ENCODE results near the gene SLC27A4. TPM values are rescaled to one million over a fixed set of nuclear protein-coding genes. Genes with fewer than 3 reads are reported as not detected.
A peak's percentile ranks its signal among the peaks of the same experiment; 100 is the strongest.

Gene SLC27A4
- total RNA-seq, 2 donors from 2014 or later: 22.4 to 25.0 TPM

DNA sequence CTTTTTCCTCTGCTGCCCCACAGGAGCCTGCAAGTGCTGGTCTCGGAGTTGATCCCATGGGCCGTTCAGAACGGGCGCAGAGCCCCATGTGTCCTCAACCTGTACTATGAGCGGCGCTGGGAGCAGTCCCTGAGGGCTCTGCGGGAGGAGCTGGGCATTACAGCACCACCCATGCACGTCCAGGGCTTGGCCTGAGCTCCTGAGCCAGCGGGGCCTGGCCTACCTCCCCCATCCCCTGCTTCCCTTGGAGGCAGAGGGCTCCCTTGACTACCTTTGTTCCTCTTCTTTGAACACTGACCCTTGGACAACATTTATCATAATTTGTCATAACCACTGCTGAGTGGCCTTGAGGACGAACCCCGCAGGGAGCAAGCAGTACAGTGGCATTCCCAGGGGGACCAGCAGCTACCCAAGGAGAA lies 6.9 kb upstream of the SLC27A4 start:
- no peak for DNase-seq
- Histone ChIP-seq H3K9me3 (ENCODE audit: control insufficient read depth, low read length) (no peaks in the 10 kb centered on the region), H3K27me3 (ENCODE audit: control insufficient read depth, insufficient read depth, low read length, poor library complexity, severe bottlenecking) (no peaks in the 10 kb centered on the region), H3K4me3 (ENCODE audit: low read length) (no peak overlapping the region), H3K9ac (ENCODE audit: extremely low read depth, low read length, poor library complexity, severe bottlenecking) (no peak overlapping the region), H3K27ac (ENCODE audit: low read depth, low read length) (peak overlapping the region; percentile 44), H3K36me3 (ENCODE audit: control insufficient read depth, insufficient read depth, low read length) (peaks cover 15% of the 10 kb centered on the region), H3K4me1 (ENCODE audit: control insufficient read depth, insufficient read depth, low read length) (no peaks in the 10 kb centered on the region)
- peaks cover 37% of the 10 kb centered on the region for H3K36me3 Mint-ChIP-seq (ENCODE audit: low read depth)
- no peak overlapping the region for H3K27ac Mint-ChIP-seq
- peaks cover 3% of the 10 kb centered on the region for H3K4me1 Mint-ChIP-seq
- H3K4me3 Mint-ChIP-seq: no peak overlapping the region
- TF ChIP-seq, protein P1, sequence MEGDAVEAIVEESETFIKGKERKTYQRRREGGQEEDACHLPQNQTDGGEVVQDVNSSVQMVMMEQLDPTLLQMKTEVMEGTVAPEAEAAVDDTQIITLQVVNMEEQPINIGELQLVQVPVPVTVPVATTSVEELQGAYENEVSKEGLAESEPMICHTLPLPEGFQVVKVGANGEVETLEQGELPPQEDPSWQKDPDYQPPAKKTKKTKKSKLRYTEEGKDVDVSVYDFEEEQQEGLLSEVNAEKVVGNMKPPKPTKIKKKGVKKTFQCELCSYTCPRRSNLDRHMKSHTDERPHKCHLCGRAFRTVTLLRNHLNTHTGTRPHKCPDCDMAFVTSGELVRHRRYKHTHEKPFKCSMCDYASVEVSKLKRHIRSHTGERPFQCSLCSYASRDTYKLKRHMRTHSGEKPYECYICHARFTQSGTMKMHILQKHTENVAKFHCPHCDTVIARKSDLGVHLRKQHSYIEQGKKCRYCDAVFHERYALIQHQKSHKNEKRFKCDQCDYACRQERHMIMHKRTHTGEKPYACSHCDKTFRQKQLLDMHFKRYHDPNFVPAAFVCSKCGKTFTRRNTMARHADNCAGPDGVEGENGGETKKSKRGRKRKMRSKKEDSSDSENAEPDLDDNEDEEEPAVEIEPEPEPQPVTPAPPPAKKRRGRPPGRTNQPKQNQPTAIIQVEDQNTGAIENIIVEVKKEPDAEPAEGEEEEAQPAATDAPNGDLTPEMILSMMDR (conservative IDR thresholded peaks at IDR 0.05): no peak
- no peaks in the 10 kb centered on the region for H3K9me3 Mint-ChIP-seq
- no peaks in the 10 kb centered on the region for H3K27me3 Mint-ChIP-seq (ENCODE audit: insufficient read depth)
- WGBS, 2 experiments (ENCODE audit: insufficient coverage in 1 of 2, insufficient read length in 1 of 2): 93 to 94% methylated on average over 7 to 11 of the region's 11 CpGs

DNA sequence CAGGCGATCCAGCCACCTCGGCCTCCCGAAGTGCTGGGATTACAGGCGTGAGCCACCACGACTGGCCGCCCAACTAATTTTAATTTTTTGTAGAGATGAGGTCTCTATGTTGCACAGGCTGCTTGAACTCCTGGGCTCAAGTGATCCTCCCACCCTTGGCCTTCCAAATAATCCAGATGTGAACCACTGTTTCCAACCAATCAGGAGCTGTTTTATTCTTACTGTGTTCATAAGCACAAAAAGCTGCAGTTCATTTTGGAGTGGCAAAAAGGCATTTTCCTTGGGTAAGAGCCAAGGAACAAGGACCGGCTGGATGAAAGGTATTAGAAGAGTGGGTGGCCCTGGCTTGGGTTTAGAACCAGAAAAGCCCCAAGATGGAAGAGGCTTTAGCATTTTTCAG lies 5.2 kb upstream of the SLC27A4 start:
- Histone ChIP-seq H3K27ac (ENCODE audit: low read depth, low read length) (no peak overlapping the region), H3K27me3 (ENCODE audit: control insufficient read depth, insufficient read depth, low read length, poor library complexity, severe bottlenecking) (no peaks in the 10 kb centered on the region), H3K9ac (ENCODE audit: extremely low read depth, low read length, poor library complexity, severe bottlenecking) (no peak overlapping the region), H3K4me1 (ENCODE audit: control insufficient read depth, insufficient read depth, low read length) (no peaks in the 10 kb centered on the region), H3K36me3 (ENCODE audit: control insufficient read depth, insufficient read depth, low read length) (peaks cover 15% of the 10 kb centered on the region), H3K9me3 (ENCODE audit: control insufficient read depth, low read length) (no peaks in the 10 kb centered on the region), H3K4me3 (ENCODE audit: low read length) (no peak overlapping the region)
- Mint-ChIP-seq H3K4me3 (no peak overlapping the region), H3K36me3 (ENCODE audit: low read depth) (peaks cover 29% of the 10 kb centered on the region), H3K9me3 (no peaks in the 10 kb centered on the region), H3K4me1 (no peaks in the 10 kb centered on the region), H3K27ac (no peak overlapping the region), H3K27me3 (ENCODE audit: insufficient read depth) (no peaks in the 10 kb centered on the region)
- no peak for DNase-seq
- TF ChIP-seq, protein P1 (conservative IDR thresholded peaks at IDR 0.05): no peak
- WGBS, 2 experiments (ENCODE audit: insufficient coverage in 1 of 2, insufficient read length in 1 of 2): 93 to 98% methylated on average over 7 of the region's 7 CpGs

DNA sequence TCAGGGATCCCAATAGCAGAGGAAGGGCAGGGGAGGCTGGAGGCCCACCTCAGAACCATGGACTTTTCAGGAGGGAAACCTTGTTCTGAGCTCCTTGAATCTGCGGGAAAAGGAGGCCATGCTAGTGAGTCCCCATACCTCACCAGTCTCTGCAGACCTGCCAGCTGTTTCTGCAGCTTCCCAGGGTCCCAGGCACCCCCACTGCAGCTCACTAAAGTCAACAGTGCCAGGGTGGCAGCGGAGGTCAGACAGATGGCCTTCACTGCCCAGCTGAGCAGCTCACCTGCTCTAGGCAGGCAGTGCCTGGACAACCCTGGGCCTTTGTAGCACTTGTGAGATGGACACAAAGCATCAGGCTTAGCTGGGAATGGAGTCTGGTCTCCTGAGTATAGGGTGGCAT lies 4.4 kb upstream of the SLC27A4 start:
- Histone ChIP-seq H3K4me1 (ENCODE audit: control insufficient read depth, insufficient read depth, low read length) (no peaks in the 10 kb centered on the region), H3K27me3 (ENCODE audit: control insufficient read depth, insufficient read depth, low read length, poor library complexity, severe bottlenecking) (no peaks in the 10 kb centered on the region), H3K4me3 (ENCODE audit: low read length) (no peak overlapping the region), H3K27ac (ENCODE audit: low read depth, low read length) (no peak overlapping the region), H3K9ac (ENCODE audit: extremely low read depth, low read length, poor library complexity, severe bottlenecking) (no peak overlapping the region), H3K36me3 (ENCODE audit: control insufficient read depth, insufficient read depth, low read length) (peaks cover 15% of the 10 kb centered on the region), H3K9me3 (ENCODE audit: control insufficient read depth, low read length) (no peaks in the 10 kb centered on the region)
- Mint-ChIP-seq H3K4me1 (no peaks in the 10 kb centered on the region), H3K36me3 (ENCODE audit: low read depth) (peaks cover 29% of the 10 kb centered on the region), H3K4me3 (no peak overlapping the region), H3K27me3 (ENCODE audit: insufficient read depth) (no peaks in the 10 kb centered on the region), H3K9me3 (no peaks in the 10 kb centered on the region), H3K27ac (no peak overlapping the region)
- DNase-seq: no peak
- TF ChIP-seq, protein P1 (conservative IDR thresholded peaks at IDR 0.05): no peak
- WGBS, 2 experiments (ENCODE audit: insufficient coverage in 1 of 2, insufficient read length in 1 of 2): 93 to 100% methylated on average over 1 to 2 of the region's 2 CpGs
